ENCODE measurements around the gene CBFA2T2.

Gene CBFA2T2

DNA sequence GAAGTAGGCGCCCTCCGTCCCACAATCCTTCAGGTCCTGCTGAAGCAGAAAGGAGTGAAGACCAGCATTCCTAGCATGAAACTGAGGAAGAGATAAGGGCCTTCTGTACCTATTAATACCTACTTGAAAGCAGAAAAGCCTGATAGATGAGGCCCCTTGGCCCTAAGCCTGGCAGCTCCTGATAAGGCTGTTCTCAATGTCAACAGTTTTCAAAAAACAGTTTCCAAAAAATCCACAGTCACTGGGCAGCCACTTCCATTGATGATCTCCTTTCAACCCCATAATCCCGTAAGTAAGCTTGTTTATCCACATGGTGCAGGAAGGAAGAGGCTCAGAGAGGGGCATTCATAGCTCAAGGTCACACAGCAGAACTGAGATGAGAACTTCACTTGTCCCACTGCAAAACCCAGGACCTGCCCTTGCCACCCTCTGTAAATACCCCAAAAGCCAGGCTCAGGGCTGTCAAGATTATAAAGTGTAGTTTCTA lies 199.1 kb downstream of the CBFA2T2 start:
- H3K4me3 ChIP-seq (ENCODE audit: control insufficient read depth, low read depth, low read length), result no peak overlapping the region
- TF ChIP-seq, protein P1, sequence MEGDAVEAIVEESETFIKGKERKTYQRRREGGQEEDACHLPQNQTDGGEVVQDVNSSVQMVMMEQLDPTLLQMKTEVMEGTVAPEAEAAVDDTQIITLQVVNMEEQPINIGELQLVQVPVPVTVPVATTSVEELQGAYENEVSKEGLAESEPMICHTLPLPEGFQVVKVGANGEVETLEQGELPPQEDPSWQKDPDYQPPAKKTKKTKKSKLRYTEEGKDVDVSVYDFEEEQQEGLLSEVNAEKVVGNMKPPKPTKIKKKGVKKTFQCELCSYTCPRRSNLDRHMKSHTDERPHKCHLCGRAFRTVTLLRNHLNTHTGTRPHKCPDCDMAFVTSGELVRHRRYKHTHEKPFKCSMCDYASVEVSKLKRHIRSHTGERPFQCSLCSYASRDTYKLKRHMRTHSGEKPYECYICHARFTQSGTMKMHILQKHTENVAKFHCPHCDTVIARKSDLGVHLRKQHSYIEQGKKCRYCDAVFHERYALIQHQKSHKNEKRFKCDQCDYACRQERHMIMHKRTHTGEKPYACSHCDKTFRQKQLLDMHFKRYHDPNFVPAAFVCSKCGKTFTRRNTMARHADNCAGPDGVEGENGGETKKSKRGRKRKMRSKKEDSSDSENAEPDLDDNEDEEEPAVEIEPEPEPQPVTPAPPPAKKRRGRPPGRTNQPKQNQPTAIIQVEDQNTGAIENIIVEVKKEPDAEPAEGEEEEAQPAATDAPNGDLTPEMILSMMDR (IDR thresholded peaks at IDR 0.05; ENCODE audit: control insufficient read depth, insufficient read depth, low read depth, low read length, missing control alignments), result no peak
- no peak for DNase-seq (ENCODE audit: low read depth)

DNA sequence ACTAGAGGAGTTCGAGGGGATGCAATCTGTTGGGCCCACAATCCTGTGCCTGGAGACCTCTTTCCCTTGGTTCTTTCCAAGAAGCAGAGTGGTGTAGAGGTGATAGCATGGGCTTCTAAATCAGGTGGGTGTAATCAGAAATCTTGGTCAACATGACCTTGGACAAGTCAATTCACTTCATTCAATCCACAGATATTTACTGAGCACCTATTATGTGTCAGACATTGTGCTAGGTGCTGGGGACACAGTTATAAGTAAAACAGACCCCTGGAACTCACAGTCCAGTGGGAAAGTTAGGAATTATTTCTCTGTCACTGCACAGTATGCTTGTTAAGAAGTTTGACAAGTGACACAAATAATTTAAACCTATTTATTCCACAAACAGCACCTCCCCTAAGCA lies 199.6 kb downstream of the CBFA2T2 start:
- no peak for DNase-seq (ENCODE audit: low read depth)
- TF ChIP-seq, protein P1 (IDR thresholded peaks at IDR 0.05; ENCODE audit: control insufficient read depth, insufficient read depth, low read depth, low read length, missing control alignments), result no peak
- no peak overlapping the region for H3K4me3 ChIP-seq (ENCODE audit: control insufficient read depth, low read depth, low read length)

GRCh38 chr20:33689973-33690372 lies 200.1 kb downstream of the CBFA2T2 start:
- no peak overlapping the region for H3K4me3 ChIP-seq (ENCODE audit: control insufficient read depth, low read depth, low read length)
- TF ChIP-seq, protein P1 (IDR thresholded peaks at IDR 0.05; ENCODE audit: control insufficient read depth, insufficient read depth, low read depth, low read length, missing control alignments), result no peak
- DNase-seq (ENCODE audit: low read depth), result no peak

DNA sequence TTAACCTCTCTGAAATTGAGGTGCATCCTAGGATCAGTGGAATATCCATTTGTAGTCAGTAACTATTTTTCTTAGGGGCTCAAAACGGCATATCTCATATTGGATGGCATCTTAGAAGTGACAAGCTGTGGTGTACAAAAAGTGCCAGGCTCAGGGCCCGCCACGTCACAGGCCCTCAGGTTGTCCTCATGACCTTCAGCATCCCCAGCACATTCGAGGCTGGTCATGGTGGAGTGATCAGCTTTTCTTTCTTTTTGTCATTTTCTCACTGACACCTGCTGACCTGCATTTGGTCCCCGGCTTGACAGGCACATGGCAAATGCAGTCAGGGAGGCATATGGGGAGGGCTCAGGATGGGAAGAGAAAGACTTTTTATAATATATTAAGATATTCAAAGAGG lies 203.4 kb downstream of the CBFA2T2 start:
- TF ChIP-seq, protein P1 (IDR thresholded peaks at IDR 0.05; ENCODE audit: control insufficient read depth, insufficient read depth, low read depth, low read length, missing control alignments), result no peak
- H3K4me3 ChIP-seq (ENCODE audit: control insufficient read depth, low read depth, low read length), result no peak overlapping the region
- DNase-seq (ENCODE audit: low read depth), result no peak

GRCh38 chr20:33693741-33694638 lies 204.1 kb downstream of the CBFA2T2 start:
- H3K4me3 ChIP-seq (ENCODE audit: control insufficient read depth, low read depth, low read length), result no peak overlapping the region
- TF ChIP-seq, protein P1 (IDR thresholded peaks at IDR 0.05; ENCODE audit: control insufficient read depth, insufficient read depth, low read depth, low read length, missing control alignments), result no peak
- DNase-seq (ENCODE audit: low read depth), result no peak

- TF ChIP-seq, protein P1 (IDR thresholded peaks at IDR 0.05; ENCODE audit: control insufficient read depth, insufficient read depth, low read depth, low read length, missing control alignments), result no peak
- no peak overlapping the region for H3K4me3 ChIP-seq (ENCODE audit: control insufficient read depth, low read depth, low read length)
- DNase-seq (ENCODE audit: low read depth), result no peak
These were observed 204.7 kb downstream of the CBFA2T2 start for GRCh38 chr20:33694639-33695012.
